ENCODE data around the gene TMEM212.

GRCh38 chr3:171900446-171900845 lies 57.3 kb downstream of the TMEM212 start:
- TF ChIP-seq EZH2 (IDR thresholded peaks at IDR 0.05; ENCODE audit: insufficient read depth, poor library complexity, severe bottlenecking), result no peak
- TF ChIP-seq EZH2phosphoT487 (IDR thresholded peaks at IDR 0.05; ENCODE audit: insufficient read depth, low read depth), result no peak

Measured in GM23248 (cell line).